GM12801 (cell line): ENCODE data around the gene FAM78B.

Experiments used
- CTCF ChIP-seq: IDR thresholded peaks from one replicate; pipeline ENCODE4 v1.5.1; 2011; ENCODE audit warnings: control low read depth; ENCODE audit not compliant: insufficient read length; ENCODE audit errors: extremely low read depth

The FAM78B gene

GRCh38 chr1:166111430-166111829 lies 55.4 kb downstream of the FAM78B start:
- no peak for TF ChIP-seq CTCF

GRCh38 chr1:166090244-166090643 lies 76.6 kb downstream of the FAM78B start:
- TF ChIP-seq CTCF: no peak

- no peak for TF ChIP-seq CTCF
Measured at GRCh38 chr1:166089804-166090203, 77.0 kb downstream of the FAM78B start.

GRCh38 chr1:166088572-166088955 lies 78.2 kb downstream of the FAM78B start:
- no peak for TF ChIP-seq CTCF

- no peak for TF ChIP-seq CTCF
Measured at GRCh38 chr1:166087734-166088571, 78.8 kb downstream of the FAM78B start.

- no peak for TF ChIP-seq CTCF
Measured at GRCh38 chr1:166086113-166086883, 80.5 kb downstream of the FAM78B start.

- TF ChIP-seq CTCF: no peak
Measured at GRCh38 chr1:166084613-166085012, 82.2 kb downstream of the FAM78B start.
